Measurements from ENCODE around the gene SSU72. TPM values are rescaled to one million over a fixed set of nuclear protein-coding genes. Genes with fewer than 3 reads are reported as not detected.

SSU72 gene
- polyA plus RNA-seq, 1 of the 3 experiments (the other 2 are of a cell fraction): 104 TPM

DNA sequence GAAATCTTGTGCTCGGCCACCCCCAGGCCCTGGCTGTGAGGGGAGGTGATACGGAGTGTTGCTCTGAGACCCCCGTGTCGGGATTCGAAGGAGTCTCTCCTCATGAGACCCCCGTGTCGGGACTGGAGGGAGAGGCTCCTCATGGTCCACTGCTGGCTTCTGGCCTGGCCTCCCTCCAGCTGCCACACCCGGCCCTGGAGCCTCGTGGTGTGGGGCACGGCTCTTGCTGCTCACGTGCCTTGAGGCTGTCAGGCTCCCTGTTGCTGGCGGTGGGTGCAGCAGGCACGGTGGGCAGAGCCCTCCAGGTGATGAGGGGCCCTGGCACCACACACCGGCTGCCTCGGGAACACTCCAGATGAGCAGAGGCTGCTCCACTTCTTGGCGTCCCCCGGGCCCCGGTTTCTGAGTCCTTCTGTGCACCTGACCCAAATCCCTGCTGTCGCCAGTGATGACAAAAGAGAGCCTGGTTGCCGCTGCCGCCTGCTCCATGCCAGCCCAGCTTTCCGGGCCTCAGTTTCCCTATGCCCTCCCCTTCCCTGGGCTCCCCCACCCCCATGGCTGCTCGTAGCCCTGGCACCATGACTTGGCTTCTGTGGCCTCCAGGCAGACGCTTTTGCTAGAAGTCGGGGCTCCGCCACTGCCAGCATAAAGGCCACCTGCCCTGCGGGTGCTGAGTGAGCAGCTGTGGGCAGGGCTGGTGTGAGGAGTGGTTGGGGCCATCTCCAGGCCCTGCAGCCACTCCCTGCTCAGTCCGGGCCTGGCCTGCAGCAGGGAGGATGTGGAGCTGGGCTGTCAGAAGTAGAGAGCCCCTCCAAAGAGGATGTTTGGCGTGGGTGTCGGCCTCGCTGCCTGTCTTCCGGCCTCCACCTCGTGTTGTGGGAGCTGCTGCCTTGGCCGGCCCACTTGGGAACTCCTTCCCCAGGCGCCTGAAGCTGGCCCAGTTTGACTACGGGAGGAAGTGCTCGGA, 46.1 kb downstream of the SSU72 start:
- Histone ChIP-seq H3K9ac (no peak overlapping the region), H3K4me1 (ENCODE audit: control insufficient read depth in 1 of 2, insufficient read depth in 2 of 2, low read depth in 1 of 2, low read length in 1 of 2) (no peaks in the 10 kb centered on the region), H3K9me2 (no peaks in the 10 kb centered on the region), H3F3A (replicated peaks; ENCODE audit: insufficient read depth) (no peaks in the 10 kb centered on the region), H3K9me3 (no peaks in the 10 kb centered on the region), H3K79me2 (ENCODE audit: insufficient read depth) (no peaks in the 10 kb centered on the region), H3K4me2 (no peak overlapping the region), H4K20me1 (ENCODE audit: insufficient read depth) (no peaks in the 10 kb centered on the region), H3K27ac (ENCODE audit: low read depth in 2 of 2, low read length in 1 of 2) (no peak overlapping the region), H3K4me3 (ENCODE audit: low read depth in 2 of 2, low read length in 1 of 2) (no peak overlapping the region), H2AFZ (ENCODE audit: low read depth) (no peak overlapping the region), H3K27me3 (ENCODE audit: insufficient read depth) (no peaks in the 10 kb centered on the region), H3K36me3 (replicated peaks in 1 of 2; ENCODE audit: control insufficient read depth in 1 of 2, insufficient read depth in 2 of 2, low read length in 1 of 2) (peaks cover 15 to 24% of the 10 kb centered on the region in 2 experiments)
- WGBS (ENCODE audit: low lambda C conversion rate): 82% methylated on average over 8 of the region's 37 CpGs
- TF ChIP-seq TAF1 (IDR thresholded peaks at IDR 0.05; ENCODE audit: borderline replicate concordance, low read depth, low read length) (no peak), RFX5 (IDR thresholded peaks at IDR 0.05; ENCODE audit: low read length) (no peak), MXI1 (IDR thresholded peaks at IDR 0.05; ENCODE audit: low read depth, low read length) (no peak), NRF1 (IDR thresholded peaks at IDR 0.05; ENCODE audit: low read depth, low read length) (no peak), CHD2 (IDR thresholded peaks at IDR 0.05; ENCODE audit: low read length, partially characterized antibody) (no peak), GABPA (IDR thresholded peaks at IDR 0.05; ENCODE audit: low read depth) (no peak), TCF12 (IDR thresholded peaks at IDR 0.05) (no peak)
- TF ChIP-seq, protein P1, sequence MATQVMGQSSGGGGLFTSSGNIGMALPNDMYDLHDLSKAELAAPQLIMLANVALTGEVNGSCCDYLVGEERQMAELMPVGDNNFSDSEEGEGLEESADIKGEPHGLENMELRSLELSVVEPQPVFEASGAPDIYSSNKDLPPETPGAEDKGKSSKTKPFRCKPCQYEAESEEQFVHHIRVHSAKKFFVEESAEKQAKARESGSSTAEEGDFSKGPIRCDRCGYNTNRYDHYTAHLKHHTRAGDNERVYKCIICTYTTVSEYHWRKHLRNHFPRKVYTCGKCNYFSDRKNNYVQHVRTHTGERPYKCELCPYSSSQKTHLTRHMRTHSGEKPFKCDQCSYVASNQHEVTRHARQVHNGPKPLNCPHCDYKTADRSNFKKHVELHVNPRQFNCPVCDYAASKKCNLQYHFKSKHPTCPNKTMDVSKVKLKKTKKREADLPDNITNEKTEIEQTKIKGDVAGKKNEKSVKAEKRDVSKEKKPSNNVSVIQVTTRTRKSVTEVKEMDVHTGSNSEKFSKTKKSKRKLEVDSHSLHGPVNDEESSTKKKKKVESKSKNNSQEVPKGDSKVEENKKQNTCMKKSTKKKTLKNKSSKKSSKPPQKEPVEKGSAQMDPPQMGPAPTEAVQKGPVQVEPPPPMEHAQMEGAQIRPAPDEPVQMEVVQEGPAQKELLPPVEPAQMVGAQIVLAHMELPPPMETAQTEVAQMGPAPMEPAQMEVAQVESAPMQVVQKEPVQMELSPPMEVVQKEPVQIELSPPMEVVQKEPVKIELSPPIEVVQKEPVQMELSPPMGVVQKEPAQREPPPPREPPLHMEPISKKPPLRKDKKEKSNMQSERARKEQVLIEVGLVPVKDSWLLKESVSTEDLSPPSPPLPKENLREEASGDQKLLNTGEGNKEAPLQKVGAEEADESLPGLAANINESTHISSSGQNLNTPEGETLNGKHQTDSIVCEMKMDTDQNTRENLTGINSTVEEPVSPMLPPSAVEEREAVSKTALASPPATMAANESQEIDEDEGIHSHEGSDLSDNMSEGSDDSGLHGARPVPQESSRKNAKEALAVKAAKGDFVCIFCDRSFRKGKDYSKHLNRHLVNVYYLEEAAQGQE (IDR thresholded peaks at IDR 0.05; ENCODE audit: low read depth, low read length): no peak
- TF ChIP-seq, protein P2, sequence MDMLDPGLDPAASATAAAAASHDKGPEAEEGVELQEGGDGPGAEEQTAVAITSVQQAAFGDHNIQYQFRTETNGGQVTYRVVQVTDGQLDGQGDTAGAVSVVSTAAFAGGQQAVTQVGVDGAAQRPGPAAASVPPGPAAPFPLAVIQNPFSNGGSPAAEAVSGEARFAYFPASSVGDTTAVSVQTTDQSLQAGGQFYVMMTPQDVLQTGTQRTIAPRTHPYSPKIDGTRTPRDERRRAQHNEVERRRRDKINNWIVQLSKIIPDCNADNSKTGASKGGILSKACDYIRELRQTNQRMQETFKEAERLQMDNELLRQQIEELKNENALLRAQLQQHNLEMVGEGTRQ (IDR thresholded peaks at IDR 0.05; ENCODE audit: borderline replicate concordance, low read depth, low read length): no peak
- TF ChIP-seq, protein P3, sequence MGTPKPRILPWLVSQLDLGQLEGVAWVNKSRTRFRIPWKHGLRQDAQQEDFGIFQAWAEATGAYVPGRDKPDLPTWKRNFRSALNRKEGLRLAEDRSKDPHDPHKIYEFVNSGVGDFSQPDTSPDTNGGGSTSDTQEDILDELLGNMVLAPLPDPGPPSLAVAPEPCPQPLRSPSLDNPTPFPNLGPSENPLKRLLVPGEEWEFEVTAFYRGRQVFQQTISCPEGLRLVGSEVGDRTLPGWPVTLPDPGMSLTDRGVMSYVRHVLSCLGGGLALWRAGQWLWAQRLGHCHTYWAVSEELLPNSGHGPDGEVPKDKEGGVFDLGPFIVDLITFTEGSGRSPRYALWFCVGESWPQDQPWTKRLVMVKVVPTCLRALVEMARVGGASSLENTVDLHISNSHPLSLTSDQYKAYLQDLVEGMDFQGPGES (IDR thresholded peaks at IDR 0.05; ENCODE audit: low read depth, low read length): no peak
- TF ChIP-seq, protein P4, sequence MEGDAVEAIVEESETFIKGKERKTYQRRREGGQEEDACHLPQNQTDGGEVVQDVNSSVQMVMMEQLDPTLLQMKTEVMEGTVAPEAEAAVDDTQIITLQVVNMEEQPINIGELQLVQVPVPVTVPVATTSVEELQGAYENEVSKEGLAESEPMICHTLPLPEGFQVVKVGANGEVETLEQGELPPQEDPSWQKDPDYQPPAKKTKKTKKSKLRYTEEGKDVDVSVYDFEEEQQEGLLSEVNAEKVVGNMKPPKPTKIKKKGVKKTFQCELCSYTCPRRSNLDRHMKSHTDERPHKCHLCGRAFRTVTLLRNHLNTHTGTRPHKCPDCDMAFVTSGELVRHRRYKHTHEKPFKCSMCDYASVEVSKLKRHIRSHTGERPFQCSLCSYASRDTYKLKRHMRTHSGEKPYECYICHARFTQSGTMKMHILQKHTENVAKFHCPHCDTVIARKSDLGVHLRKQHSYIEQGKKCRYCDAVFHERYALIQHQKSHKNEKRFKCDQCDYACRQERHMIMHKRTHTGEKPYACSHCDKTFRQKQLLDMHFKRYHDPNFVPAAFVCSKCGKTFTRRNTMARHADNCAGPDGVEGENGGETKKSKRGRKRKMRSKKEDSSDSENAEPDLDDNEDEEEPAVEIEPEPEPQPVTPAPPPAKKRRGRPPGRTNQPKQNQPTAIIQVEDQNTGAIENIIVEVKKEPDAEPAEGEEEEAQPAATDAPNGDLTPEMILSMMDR (IDR thresholded peaks at IDR 0.05): no peak
- TF ChIP-seq, protein P5, sequence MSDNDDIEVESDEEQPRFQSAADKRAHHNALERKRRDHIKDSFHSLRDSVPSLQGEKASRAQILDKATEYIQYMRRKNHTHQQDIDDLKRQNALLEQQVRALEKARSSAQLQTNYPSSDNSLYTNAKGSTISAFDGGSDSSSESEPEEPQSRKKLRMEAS (IDR thresholded peaks at IDR 0.05; ENCODE audit: low read depth): no peak
- POLR2A ChIA-PET: no interaction called here
- peak; percentile 19 for DNase-seq
- CTCF ChIA-PET: interaction anchor here (1.3 kb wide), 1 partner anchor 23 kb away, joined by 3 read pairs; no protein-coding TSS in a partner anchor

Measured in SK-N-SH (cell line).